GM20000 (cell line): ENCODE measurements around the gene ABR.
"Not testable (repeated sequence)": the region's sequence is repeated elsewhere in the genome, so short reads cannot be mapped to it uniquely, and the experiment has no call there.

ENCODE experiments used
- DNase-seq: peaks from one replicate; pipeline ENCODE4 v3.0.0; 2012; ENCODE audit warnings: low spot score
- TF ChIP-seq, protein P1 (sequence below): IDR thresholded peaks from 2 replicates; pipeline ENCODE4 v1.5.1; 2012; ENCODE audit warnings: mild to moderate bottlenecking, control low read depth; ENCODE audit errors: extremely low read depth, missing control alignments

ABR gene

DNA sequence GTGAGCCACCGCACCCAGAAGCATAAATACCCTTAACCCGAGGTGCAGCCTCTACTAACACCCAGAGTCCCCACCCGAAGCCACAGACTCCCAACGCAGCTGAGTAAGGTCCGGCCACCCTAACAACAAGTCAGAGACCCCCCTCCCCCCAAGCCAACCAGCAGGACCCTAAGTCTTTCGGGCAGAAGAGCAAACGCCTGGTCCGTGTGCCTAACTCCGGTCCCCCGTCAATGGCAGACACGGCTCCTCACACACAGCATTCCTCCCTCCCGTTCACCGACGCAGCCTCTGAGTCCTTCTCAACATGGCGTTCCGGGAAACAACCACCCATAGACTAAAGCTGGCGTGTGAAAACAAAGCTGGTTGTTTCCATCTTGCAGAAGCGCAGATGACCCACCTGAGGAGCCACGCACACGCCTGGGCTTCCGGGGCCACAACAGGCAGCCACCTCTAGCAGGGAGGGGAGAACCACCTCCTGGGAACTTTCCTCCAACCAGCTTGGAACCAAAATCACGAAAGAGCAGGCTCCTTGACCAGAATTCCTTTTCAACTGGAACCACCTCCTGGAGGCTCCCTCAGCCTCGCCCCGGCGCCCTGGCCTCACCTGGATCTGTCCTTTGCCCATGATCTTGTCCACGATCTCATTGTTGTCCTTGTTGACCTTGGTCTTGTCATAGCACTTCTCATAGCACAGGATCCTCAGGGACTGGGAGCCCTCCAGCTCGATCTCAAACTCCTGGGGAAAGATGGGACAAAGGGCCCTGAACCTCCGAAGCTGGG, 130.1 kb downstream of the ABR start:
- no peak for DNase-seq
- TF ChIP-seq, protein P1, sequence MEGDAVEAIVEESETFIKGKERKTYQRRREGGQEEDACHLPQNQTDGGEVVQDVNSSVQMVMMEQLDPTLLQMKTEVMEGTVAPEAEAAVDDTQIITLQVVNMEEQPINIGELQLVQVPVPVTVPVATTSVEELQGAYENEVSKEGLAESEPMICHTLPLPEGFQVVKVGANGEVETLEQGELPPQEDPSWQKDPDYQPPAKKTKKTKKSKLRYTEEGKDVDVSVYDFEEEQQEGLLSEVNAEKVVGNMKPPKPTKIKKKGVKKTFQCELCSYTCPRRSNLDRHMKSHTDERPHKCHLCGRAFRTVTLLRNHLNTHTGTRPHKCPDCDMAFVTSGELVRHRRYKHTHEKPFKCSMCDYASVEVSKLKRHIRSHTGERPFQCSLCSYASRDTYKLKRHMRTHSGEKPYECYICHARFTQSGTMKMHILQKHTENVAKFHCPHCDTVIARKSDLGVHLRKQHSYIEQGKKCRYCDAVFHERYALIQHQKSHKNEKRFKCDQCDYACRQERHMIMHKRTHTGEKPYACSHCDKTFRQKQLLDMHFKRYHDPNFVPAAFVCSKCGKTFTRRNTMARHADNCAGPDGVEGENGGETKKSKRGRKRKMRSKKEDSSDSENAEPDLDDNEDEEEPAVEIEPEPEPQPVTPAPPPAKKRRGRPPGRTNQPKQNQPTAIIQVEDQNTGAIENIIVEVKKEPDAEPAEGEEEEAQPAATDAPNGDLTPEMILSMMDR: no peak

DNA sequence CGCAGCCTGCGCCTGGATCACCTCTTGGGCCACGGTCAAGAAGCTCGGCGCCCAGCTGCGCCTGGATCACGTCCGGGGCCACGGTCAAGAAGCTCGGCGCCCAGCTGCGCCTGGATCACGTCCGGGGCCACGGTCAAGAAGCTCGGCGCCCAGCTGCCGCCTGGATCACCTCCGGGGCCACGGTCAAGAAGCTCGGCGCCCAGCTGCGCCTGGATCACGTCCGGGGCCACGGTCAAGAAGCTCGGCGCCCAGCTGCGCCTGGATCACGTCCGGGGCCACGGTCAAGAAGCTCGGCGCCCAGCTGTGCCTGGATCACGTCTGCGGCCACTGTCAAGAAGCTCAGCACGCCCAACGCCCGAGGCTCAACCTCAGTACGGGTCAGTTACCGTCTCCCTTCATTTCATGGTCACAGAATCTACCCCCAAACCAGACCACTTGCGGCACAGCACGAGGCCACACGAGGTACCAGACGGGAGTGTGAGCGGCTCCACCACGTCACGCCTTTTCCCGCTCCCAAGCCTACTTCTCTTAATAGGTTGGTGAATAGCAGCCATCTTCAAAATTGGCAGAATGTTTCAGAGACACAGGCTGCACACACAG, 131.2 kb downstream of the ABR start:
- not testable (repeated sequence) for DNase-seq

DNA sequence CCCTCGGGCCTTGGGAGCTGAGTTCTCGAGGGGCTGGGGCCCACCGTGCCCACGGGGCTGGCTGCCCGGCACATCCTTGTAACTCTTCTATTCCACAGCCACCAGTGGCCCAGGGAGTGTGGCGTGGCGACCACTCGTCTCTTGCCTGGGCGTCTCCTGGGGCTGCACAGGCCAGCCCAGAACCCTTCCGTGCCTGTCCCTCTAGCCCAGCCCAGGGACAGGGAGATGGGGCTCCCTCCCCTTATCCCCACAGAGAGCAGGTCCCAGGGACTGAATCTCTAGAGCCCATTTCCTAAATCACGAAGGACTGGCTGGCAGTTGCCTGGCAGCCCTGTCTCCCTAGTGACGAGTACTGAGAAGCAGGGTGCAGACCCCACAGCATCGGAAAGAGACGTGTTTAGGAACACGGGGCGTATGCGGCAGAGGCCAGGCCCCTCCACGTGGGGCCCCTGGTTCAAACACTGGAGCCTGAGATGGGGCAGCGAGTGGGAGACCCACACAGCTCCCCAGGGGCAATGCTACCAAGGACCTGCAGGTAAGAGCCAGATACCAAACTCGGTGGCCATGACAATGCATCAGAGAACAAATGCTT, 131.8 kb downstream of the ABR start:
- no peak for DNase-seq

DNA sequence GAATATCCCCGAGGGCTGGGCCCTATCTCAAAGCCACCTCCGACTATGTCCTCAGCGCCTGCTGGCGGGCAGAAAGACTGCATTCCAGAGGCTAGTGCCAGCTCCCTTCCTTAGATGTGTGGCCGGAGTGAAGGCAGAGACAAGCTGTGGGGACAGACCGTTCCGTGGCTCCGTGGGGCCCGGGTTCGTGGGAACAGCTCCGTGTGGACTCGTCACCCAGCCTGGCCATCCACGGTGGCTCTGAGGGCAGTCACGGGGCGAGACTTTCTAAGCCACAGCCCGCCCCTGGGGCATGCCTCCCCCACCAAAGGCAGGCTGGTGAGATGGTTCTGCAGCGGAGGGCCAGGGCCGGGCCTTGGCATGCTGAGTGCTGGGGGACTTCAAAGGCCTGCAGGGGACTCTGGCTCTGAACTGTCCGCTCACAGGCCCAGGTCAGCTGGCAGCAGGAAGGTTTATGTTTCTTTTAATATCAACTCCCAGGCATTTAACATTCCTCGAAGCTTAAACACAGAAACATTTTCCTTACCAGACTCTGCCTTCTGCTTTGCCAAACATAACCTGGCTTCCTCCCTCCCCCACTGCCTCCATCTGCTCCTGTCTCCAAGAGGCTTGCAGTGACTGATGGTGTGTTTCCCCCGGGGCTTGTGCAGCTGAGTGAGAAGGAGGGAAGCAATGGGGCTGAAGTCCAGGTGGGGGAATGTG, 132.5 kb downstream of the ABR start:
- TF ChIP-seq, protein P1: no peak
- DNase-seq: no peak

More for the DNA sequence above, 131.8 kb downstream of the ABR start:
- TF ChIP-seq, protein P1: no peak

DNA sequence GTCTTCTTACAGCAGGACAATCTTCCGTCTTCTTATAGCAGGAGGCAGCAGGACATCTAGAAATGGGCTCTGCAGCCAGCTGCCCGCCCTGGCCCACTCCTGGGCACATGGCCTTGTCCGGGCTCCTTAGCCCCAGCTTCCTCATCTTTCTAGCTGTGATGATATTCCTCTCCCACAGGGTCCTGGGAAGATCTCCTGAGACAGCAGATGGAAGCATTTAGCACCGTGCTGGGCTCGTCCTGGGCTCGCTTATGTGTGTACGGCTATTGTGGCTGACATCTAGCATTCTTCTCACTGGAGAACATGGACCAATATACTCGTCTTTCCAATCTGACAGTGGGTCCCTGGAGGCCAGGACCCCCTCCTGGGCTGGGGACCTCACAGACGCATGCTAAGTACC, 134.3 kb downstream of the ABR start:
- TF ChIP-seq, protein P1: no peak
- DNase-seq: no peak

DNA sequence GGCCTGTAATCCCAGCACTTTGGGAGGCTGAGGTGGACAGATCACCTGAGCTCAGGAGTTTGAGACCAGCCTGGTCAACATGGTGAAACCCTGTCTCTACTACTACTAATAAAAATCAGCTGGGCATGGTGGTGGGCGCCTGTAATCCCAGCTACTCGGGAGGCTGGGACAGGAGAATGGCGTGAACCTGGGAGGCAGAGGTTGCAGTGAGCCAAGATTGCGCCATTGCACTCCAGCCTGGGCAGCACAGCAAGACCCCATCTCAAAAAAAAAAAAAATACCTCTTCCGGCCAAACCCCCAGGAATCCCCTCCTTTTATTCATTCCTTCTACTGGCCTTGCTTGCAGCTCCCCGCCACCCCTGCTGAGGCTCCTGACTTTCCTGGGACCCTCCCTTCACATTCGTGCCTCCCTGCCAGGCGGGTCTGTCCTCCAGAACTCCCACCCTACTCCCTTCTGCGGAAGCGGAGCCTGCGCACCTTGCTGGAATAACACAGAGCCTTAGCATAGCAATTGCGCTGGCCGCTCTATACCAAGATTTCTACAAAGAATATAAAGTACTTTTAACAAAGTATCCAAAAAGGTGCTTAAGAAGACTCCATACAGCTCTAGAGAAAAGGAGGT, 135.3 kb downstream of the ABR start:
- not testable (repeated sequence) for DNase-seq

DNA sequence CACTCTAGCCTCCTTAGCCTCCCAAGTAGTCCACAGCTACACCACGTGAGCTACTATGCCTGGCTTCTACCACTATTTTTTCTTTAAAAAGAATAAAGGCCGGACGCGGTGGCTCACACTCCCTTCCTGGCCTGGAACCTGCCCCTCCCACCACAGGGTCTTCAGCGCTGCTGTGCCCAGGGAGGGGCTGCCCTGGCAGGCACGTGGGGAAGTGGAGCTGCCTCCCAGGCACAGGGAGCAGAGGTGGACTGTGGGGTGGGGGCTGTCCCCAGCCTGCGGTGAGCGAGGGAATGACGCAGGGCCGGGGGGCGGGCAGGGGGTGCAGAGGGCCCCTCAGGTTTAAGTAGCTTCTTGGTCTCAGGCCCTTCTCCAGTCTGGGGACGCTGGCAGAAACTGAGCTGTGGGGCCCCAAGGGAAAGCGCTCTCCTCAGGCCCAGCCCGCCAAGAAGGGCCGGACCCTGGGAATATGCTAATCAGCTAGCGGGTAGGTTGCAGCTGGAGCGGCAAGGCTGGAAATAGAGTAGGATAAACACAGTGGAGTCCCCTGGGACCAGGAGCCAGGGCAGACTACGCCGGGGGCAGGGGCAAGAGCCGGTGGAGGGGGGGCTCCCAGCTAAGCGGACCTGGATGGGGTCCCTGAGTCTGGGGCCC, 136.1 kb downstream of the ABR start:
- TF ChIP-seq, protein P1: no peak
- no peak for DNase-seq
